Retinal pigment epithelial cell (primary cell): Measurements from ENCODE around the gene NFE2L2.

Experiments used
- DNase-seq: peaks from one replicate; pipeline ENCODE4 v3.0.0-alpha.2; 2010; ENCODE audit warnings: low read depth
- H3K4me3 ChIP-seq: 2 replicates; pipeline ENCODE4 v1.5.1; 2011; ENCODE audit warnings: mild to moderate bottlenecking, low read length, control low read depth, moderate library complexity
- TF ChIP-seq, protein P1 (sequence below): conservative IDR thresholded peaks from 2 replicates; pipeline ENCODE4 v1.5.1; 2011; ENCODE audit warnings: low read depth, low read length, control low read depth, inconsistent platforms

The NFE2L2 gene

DNA sequence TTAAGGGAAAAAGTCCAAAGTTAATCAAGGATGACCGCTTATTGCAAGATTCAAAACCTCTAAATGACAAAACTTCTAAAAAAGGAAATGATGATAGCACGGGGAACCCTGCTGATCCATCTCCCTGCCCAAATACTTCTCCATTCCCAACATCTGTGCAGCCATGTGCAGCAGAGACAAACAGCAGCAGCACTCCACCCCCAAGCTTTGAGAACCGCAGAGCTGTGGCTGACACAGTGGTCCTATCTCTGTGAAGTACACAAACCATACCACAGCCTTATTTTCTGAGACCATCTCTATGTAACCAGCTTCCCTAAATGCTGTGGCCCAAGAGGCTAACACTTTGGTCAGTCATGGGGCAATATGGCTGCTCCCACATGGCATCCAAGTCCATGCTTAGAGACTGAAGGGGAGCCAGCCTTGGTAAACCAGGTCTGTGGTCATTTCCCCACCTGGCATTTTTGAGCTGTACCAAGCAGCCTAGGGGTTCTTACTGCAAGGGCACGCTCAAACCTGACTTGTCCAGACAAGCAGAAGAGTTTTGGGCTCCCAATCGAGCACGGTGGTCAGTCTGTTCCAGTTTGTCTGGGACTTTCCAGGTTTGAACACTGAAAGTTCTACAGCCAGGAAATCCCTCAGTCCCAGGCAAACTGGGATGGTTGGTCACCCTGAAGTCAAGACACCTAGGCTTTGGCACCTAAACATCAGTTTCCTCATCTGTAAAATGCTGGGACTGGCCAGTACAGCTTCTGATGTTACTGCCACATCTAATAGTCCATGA is 17.1 kb upstream of the NFE2L2 start:
- TF ChIP-seq, protein P1, sequence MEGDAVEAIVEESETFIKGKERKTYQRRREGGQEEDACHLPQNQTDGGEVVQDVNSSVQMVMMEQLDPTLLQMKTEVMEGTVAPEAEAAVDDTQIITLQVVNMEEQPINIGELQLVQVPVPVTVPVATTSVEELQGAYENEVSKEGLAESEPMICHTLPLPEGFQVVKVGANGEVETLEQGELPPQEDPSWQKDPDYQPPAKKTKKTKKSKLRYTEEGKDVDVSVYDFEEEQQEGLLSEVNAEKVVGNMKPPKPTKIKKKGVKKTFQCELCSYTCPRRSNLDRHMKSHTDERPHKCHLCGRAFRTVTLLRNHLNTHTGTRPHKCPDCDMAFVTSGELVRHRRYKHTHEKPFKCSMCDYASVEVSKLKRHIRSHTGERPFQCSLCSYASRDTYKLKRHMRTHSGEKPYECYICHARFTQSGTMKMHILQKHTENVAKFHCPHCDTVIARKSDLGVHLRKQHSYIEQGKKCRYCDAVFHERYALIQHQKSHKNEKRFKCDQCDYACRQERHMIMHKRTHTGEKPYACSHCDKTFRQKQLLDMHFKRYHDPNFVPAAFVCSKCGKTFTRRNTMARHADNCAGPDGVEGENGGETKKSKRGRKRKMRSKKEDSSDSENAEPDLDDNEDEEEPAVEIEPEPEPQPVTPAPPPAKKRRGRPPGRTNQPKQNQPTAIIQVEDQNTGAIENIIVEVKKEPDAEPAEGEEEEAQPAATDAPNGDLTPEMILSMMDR = no peak
- no peak overlapping the region for H3K4me3 ChIP-seq
- no peak for DNase-seq

DNA sequence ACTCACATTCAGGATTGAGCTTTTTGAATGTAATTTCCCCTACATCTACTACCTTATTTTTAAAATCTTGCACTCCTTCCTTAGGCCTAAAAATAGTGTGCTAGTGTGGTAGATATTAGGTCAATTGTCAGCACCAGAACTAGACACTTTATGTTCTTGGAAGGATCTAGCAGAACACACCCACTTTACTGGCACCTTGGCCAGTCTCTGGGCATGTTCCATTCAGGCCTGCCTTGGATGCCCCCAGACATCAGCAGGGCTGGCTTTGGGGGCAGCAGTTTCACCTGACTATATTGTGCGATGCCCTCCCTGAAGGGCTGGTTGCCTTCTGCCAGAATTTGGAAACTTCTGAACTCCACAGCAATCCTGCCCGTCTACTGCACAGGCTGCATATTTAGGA is 15.3 kb upstream of the NFE2L2 start:
- TF ChIP-seq, protein P1 = no peak
- H3K4me3 ChIP-seq = no peak overlapping the region
- no peak for DNase-seq

DNA sequence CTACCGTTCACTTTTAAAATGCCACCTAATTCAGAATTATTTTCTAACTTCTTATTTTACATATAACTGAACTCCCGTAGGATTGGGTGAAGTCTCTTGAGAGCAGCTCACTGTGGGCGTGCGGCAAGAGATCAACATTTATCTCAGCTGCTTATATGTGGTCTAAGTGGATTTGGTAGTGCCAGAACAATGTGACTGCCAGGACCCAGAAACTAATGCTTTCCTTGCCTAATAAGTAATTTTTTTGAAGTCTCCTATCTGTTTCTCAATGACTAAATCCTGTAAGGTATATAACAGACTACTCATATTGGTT is 11.2 kb upstream of the NFE2L2 start:
- H3K4me3 ChIP-seq = no peak overlapping the region
- no peak for DNase-seq
- TF ChIP-seq, protein P1 = no peak

DNA sequence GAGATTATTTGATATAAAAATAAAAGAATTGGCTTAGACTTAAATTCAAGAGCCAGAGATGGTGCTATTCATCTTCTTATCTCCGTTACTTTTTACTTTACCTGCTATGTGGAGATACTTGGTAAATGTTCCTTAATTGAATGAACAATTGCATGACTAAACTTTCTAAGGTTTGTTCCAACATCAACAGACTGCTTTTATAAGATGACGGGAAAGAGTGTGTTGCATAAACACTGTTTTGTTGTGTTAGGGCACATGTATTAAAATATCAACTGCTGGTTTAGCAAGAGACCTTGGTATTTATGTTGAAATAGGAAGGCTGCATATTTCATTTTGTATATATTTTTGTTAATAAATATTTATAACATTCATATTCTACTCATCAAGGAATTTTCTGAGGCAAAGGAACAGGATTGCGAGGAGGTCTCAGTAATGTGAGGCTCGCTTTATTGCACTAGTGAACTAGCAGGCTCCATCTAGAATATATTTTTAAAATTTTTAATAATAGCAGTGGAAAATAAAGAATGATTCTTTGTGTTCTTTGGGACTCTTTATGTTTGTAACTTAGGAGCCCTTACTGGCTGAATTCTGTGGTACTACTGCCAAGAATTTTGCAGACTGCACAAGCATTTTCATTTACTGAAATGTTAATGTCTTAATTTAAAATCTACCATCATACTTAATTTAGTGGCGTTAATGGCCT is 10.7 kb upstream of the NFE2L2 start:
- TF ChIP-seq, protein P1 = no peak
- DNase-seq = no peak
- no peak overlapping the region for H3K4me3 ChIP-seq

DNA sequence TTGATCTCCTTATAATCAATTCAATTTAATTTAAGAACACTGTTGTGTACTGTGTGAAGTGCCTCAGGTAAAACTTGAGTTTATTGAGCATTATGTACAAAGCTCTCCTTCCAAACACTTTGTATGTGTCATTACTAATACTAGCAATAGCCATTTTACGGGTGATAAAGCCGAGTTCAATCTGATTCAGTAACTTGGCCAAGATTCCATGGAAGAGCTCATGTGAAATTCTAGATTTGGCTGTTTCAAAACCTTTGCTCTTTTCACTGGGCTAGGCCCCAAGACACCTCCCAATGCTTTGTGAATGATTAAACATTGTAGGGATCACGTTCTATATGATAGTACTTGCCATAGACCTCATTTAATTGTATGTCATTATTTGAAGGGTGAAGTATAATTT is 8.9 kb upstream of the NFE2L2 start:
- no peak overlapping the region for H3K4me3 ChIP-seq
- no peak for DNase-seq
- TF ChIP-seq, protein P1 = no peak

DNA sequence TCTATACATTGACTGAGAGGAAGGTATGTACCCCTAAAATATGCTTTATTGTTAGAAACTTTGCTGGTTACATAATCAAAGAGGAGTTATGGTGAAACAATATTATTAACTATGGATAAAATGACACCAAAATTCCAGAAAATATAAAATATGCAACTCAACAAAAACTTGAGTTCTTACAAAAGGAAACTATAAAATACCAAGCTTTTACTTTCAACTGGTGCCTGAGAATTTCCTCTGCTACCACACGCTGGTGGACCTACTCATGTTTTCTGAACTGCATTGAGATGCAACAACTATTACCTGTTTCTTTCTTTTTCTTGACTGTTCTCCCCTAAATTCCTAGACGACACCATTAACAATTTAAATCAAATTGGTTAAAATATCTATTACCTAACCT is 8.2 kb upstream of the NFE2L2 start:
- no peak overlapping the region for H3K4me3 ChIP-seq
- DNase-seq = no peak
- TF ChIP-seq, protein P1 = no peak

DNA sequence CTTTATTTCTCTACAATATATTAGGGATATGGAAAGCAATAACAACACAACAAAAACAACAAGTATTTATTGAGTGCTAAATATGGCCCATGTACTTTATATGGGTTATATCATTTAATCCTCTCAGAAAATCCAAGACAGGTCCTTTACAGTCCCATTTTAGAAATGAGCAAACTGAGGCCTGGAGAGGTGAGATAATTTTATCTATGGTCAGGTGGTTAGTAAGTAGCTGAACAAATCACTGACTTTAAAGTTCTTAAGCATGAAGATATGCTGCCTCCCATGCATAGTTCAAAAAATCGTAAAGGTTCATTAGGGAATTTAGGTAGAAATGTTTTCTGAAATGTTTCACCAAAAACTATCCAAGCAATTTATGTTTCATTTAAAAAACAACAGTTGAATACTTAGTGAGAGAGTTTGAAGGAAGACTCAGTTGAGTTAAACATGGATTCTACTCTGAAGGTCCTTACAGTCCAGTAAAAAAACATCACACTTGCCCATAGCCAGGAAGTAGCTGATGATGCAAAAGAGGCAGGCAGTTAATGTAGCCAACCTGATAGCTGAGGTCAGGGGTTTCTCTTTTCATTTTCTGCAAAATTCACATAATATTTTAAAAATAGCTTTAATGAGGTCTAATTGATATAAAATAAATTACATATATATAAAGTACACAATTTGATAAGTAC is 7.6 kb upstream of the NFE2L2 start:
- TF ChIP-seq, protein P1 = no peak
- no peak for DNase-seq
- H3K4me3 ChIP-seq = no peak overlapping the region
